AG04449 (cell line): ENCODE measurements around the gene CHST8.

Source experiments
- CTCF ChIA-PET: fragments of 350-600 bp; formaldehyde crosslinking; extraction: SDS; loops from one replicate; lab custom pipeline; 2021; ENCODE audit warnings: antibody characterized with exemption; lab: Yijun Ruan, JAX
- POLR2A ChIA-PET: fragments of 400-600, 350-600 bp; formaldehyde crosslinking; extraction: SDS; loops from one replicate; lab custom pipeline; 2020; ENCODE audit warnings: antibody characterized with exemption, inconsistent platforms; lab: Yijun Ruan, JAX
- DNase-seq: peaks from one replicate; pipeline ENCODE4 v3.0.0-alpha.2; 2010; ENCODE audit warnings: low read depth, low spot score
- H3K4me3 ChIP-seq: 2 replicates; pipeline ENCODE4 v1.5.1; 2011; ENCODE audit warnings: low read depth, mild to moderate bottlenecking, control low read depth, low read length
- TF ChIP-seq, protein P1 (sequence below): IDR thresholded peaks from one replicate; pipeline ENCODE4 v1.5.1; 2011; ENCODE audit warnings: mild to moderate bottlenecking, moderate library complexity, low read length, control low read depth, inconsistent platforms; ENCODE audit not compliant: insufficient read depth; ENCODE audit errors: missing control alignments

The CHST8 gene

DNA sequence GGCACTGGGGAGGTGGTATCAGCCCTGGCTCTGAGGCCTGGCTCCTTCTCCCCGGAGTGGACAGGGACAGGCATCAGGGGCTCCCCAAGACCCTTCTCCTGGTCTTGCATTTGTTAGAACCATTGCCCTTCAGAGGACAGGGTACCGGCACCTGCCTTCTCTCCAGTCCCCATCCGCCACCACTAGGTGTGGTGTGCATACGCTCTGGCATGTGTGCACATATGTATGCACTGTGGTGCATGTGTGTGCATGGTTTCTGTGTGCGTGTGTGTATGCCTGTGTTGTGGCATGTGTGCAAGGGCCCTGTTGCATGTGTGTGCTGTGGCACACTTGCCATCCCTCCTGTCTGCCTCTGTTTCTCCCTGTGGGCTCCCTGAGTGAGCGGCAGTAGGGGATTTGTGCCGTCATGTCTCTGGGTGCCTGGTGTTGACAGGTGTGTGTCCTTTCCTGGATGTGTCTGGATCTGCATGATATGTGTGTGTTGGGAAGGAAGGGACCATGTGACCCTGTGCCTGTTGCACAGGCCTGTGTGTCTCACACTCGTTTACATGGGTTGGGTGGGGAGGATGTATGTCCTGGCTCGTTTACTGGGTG lies 184.2 kb downstream of the CHST8 start:
- DNase-seq: no peak
- TF ChIP-seq, protein P1, sequence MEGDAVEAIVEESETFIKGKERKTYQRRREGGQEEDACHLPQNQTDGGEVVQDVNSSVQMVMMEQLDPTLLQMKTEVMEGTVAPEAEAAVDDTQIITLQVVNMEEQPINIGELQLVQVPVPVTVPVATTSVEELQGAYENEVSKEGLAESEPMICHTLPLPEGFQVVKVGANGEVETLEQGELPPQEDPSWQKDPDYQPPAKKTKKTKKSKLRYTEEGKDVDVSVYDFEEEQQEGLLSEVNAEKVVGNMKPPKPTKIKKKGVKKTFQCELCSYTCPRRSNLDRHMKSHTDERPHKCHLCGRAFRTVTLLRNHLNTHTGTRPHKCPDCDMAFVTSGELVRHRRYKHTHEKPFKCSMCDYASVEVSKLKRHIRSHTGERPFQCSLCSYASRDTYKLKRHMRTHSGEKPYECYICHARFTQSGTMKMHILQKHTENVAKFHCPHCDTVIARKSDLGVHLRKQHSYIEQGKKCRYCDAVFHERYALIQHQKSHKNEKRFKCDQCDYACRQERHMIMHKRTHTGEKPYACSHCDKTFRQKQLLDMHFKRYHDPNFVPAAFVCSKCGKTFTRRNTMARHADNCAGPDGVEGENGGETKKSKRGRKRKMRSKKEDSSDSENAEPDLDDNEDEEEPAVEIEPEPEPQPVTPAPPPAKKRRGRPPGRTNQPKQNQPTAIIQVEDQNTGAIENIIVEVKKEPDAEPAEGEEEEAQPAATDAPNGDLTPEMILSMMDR: no peak
- ChIA-PET POLR2A (interaction anchor here (1.2 kb wide), 1 partner anchor 9 kb away, joined by 3 read pairs; the partner anchor contains the start of gene KCTD15), CTCF (interaction anchor here (2.0 to 4.4 kb wide), 2 partner anchors 12 to 28 kb away, joined by 8 to 23 read pairs; no protein-coding TSS in a partner anchor)
- no peak overlapping the region for H3K4me3 ChIP-seq

DNA sequence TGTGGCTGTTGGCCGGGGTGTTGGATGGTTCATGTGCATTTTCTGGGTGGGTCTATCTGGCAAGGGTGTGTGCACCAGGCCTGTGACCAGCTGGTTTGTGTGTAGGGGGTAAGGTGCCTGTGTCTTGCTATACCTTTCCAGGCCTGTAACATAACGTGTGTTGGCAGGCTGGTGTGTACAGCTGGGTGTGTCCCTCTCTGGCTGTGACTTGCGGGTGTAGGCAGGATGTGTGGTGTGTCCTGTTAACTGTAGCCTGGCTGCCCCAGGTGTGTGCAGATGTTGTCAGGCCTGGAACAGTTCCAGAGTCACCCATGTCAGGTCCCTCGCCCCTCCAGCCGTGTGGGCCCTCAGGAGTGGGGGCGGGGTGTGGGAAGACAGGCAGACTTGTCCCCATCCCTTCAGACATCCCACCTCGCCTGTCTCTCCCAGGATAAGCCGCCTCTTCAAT lies 184.7 kb downstream of the CHST8 start:
- POLR2A ChIA-PET: no interaction called here

DNA sequence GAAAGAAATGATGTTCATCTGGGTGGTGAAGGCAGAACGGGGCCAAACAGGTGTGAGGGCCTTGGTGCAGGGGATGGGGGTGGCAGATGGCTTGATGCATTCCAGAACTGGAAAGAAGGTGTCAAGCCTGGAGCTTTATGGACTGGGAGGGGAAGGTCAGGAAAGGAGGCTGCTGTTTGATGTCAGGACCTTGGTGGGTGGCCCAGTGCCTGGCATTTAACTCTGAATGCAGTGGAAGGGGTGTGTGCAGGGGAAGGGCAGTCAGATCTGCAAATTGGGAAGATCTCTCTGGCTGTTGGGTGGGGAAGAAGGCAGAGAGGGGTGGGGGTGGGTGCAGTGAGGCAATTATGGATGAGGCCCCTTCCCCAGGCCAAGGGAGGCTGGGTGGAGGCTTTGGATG lies 186.6 kb downstream of the CHST8 start:
- DNase-seq: no peak
- TF ChIP-seq, protein P1: no peak
- CTCF ChIA-PET: interaction anchor here (1.8 kb wide), 1 partner anchor 10 kb away, joined by 6 read pairs; no protein-coding TSS in a partner anchor
- no peak overlapping the region for H3K4me3 ChIP-seq
- POLR2A ChIA-PET: no interaction called here

More for the DNA sequence above, 184.7 kb downstream of the CHST8 start:
- TF ChIP-seq, protein P1: no peak
- DNase-seq: no peak
- CTCF ChIA-PET: interaction anchor here (0.5 to 4.4 kb wide), 2 partner anchors 12 to 570 kb away, joined by 3 to 23 read pairs; no protein-coding TSS in a partner anchor
- H3K4me3 ChIP-seq: no peak overlapping the region

DNA sequence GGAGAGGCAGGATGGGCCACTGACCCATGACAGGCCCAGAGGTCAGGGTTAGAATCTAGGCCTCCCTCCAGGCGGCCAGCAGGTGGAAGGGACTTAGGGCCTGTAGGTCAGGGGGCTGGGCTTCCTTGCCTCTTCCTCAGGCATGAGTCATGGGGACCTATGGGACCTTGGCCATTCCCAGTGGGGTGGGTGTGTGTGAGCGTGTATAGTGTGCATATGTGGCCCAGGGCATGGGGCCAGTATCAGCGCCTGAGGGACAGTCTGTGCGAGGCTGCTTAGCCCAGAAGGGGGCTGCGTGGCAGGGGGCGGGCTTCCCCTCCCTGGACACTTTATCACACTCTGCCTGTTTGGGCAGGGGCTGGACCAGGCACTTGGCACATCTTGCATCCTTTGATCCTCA lies 188.2 kb downstream of the CHST8 start:
- ChIA-PET POLR2A (no interaction called here), CTCF (interaction anchor here (1.8 kb wide), 1 partner anchor 9 kb away, joined by 6 read pairs; no protein-coding TSS in a partner anchor)
- TF ChIP-seq, protein P1: no peak
- H3K4me3 ChIP-seq: no peak overlapping the region
- no peak for DNase-seq

DNA sequence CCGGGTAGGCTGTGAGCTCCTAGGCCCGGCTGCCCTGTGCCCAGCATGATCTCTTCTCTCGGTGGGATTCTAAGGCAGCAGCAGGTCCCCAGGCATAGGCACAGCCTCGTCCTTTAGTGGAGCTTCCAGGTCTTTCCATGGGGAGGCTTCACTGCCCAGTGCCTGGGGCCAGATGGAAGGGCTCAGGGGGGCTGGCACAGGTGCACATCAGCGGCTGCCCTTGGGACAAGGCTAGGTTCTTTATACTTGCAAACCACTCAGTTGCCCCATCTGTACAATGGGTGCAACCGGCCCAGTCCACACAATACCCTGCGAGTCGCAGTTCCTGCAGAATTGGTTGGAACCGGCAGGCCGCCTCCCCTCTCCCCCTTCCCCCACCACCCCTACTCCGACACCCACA lies 189.1 kb downstream of the CHST8 start:
- ChIA-PET POLR2A (no interaction called here), CTCF (interaction anchor here (0.7 kb wide), 1 partner anchor 187 kb away, joined by 3 read pairs; no protein-coding TSS in a partner anchor)
- TF ChIP-seq, protein P1: no peak

DNA sequence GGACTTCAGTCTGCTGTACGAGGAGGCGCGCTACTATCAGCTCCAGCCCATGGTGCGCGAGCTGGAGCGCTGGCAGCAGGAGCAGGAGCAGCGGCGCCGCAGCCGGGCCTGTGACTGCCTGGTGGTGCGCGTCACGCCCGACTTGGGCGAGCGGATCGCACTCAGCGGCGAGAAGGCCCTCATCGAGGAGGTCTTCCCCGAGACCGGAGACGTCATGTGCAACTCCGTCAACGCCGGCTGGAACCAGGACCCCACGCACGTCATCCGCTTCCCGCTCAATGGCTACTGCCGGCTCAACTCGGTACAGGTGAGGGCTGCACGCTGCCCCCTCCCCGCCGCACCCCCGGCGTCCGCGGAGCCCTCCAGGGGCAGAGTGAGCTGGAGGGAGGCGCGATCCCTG lies 189.5 kb downstream of the CHST8 start:
- TF ChIP-seq, protein P1: no peak
- ChIA-PET POLR2A (no interaction called here), CTCF (interaction anchor here (0.7 kb wide), 1 partner anchor 187 kb away, joined by 3 read pairs; no protein-coding TSS in a partner anchor)

More for the DNA sequence above, 189.1 kb downstream of the CHST8 start:
- DNase-seq: no peak
- H3K4me3 ChIP-seq: no peak overlapping the region

More for the DNA sequence above, 189.5 kb downstream of the CHST8 start:
- no peak overlapping the region for H3K4me3 ChIP-seq
- no peak for DNase-seq
